AG04449 (cell line): Measurements from ENCODE around the gene GLOD5.

Experiments used
- CTCF ChIA-PET: fragments of 350-600 bp; formaldehyde crosslinking; extraction: SDS; loops from one replicate; lab custom pipeline; 2021; ENCODE audit warnings: antibody characterized with exemption; lab: Yijun Ruan, JAX
- POLR2A ChIA-PET: fragments of 400-600, 350-600 bp; formaldehyde crosslinking; extraction: SDS; loops from one replicate; lab custom pipeline; 2020; ENCODE audit warnings: antibody characterized with exemption, inconsistent platforms; lab: Yijun Ruan, JAX
- DNase-seq: peaks from one replicate; pipeline ENCODE4 v3.0.0-alpha.2; 2010; ENCODE audit warnings: low read depth, low spot score
- H3K4me3 ChIP-seq: 2 replicates; pipeline ENCODE4 v1.5.1; 2011; ENCODE audit warnings: low read depth, mild to moderate bottlenecking, control low read depth, low read length
- CTCF ChIP-seq: IDR thresholded peaks from one replicate; pipeline ENCODE4 v1.5.1; 2011; ENCODE audit warnings: mild to moderate bottlenecking, moderate library complexity, low read length, control low read depth, inconsistent platforms; ENCODE audit not compliant: insufficient read depth; ENCODE audit errors: missing control alignments

GLOD5 gene

DNA sequence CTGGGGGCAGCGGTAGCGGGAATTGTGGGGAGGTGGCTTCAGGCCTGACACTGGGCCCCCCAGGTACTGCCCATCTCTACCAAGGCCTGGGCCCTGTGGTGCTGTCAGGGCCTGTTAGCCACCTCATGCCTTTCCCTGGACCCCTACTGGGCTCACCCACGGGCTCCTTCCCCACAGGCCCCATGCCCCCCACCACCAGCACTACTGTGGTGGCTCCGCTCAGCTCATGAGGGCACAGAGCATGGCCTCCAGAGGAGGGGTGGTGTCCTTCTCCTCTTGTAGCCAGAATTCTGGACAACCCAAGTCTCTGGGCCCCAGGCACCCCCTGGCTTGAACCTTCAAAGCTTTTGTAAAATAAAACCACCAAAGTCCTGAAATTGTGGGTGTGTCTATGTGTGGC is 32.4 kb downstream of the GLOD5 start:
- no peak for TF ChIP-seq CTCF
- ChIA-PET CTCF (no interaction called here), POLR2A (no interaction called here)
- no peak overlapping the region for H3K4me3 ChIP-seq
- no peak for DNase-seq

DNA sequence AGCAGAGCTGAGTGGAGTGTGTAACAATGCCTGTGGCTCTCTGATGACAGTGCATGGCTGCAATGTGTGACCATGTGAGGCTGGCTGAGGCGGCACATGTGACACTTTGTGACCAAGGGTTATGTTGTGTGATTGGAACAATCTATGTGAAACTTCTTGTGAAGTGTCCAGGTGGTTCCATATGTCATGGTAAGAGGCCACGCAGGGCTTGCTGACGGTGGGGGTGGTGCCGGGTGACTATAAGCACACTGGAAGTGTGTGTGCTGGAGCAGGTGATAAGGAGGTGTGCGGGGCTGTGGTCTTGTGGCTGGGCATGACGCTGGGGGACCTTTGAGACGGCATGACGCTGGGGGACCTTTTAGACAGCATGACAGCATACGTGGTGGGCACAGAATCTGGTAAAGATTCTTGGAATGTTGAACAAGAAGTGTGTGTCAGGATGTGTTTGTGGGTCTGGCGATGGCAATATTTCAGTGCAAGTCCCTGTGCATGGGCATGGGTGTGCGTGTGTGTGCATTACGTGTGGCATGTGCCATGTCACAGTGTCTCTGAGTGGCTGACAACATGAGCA is 32.9 kb downstream of the GLOD5 start:
- no peak overlapping the region for H3K4me3 ChIP-seq
- ChIA-PET CTCF (no interaction called here), POLR2A (no interaction called here)
- no peak for DNase-seq
- TF ChIP-seq CTCF = no peak

DNA sequence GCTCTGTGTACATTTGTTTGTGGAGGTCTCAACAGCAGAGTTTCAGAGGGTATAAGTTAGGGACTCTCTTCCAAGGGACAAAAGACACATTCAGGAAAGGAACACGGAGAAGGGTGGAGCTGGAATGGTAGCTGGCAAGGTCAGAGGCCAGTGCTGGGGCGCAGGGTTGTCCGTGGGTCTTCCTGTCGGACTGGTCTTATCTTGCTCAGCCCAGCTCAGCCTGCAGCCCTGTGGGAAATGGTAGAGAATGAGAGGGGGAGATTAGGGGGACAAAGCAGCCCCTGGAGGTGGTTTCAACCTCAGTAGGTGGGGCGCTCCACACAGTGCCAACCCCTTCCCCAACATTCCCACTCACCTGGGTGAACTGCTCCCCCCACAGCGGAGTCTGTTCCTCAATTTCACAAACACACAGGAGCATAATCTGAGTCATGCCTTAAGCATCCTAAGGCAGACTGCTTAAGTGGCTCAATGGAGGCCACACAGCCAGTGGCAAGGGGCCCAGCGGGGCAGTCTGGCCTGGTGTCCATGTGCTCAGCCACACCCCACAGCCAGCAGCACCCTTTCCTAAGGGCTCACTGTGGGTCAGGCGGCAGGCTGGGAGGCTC is 33.5 kb downstream of the GLOD5 start:
- no peak overlapping the region for H3K4me3 ChIP-seq
- CTCF ChIA-PET = no interaction called here
- POLR2A ChIA-PET = no interaction called here
- no peak for TF ChIP-seq CTCF
- peak; percentile 10 for DNase-seq

DNA sequence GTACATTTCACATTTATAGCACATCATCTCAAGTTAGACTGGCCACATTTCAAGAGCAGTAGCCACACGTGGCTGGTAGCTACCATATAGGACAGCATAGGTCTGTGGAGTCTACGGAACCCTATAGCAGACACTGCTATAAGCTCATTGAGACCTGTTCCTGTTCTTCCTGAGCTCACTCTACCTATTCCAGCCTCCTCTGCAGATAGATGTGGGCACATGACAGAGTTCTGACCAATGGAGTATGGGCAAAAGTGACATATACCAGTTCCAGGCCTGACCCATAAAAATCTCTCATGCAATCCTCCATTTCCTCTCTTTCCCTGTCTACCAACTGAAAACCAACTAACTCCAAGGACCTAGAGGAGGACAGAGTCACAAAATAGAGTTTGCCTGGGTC is 36.8 kb downstream of the GLOD5 start:
- DNase-seq = no peak
- H3K4me3 ChIP-seq = no peak overlapping the region
- ChIA-PET CTCF (no interaction called here), POLR2A (no interaction called here)
- no peak for TF ChIP-seq CTCF

DNA sequence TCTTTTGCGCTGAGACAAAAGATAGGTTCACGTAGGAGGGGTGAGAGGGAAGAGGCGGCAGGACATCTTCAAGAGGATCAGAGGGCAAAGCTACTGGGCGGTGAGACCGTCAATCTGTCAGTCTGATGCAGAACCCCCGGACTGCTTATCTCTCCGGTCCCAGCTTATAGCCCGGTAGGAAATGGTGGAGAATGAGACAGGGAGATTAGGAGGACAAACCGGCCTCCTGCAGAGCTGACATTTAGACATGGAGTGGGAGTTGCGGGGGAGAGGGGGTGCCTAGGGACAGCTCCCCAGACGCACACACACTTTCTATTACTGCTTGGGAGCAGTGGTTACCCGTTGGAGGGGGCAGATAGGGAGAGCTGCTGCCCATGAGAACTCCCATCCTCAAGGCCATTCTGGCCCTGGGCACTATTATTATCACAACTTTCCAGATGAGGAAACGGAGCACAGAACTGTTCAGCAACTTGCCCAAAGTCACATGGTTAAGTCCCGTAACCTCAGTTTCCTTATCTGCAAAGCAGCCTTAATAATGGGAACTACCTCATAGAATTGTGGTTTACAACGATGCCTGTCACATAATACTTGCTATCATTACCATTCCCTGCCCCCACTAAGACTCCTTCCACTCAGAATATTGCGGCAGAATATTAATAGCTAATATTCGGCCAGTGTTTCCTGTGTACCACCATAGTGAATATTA is 39.2 kb downstream of the GLOD5 start:
- H3K4me3 ChIP-seq = peak overlapping the region; percentile 73
- TF ChIP-seq CTCF = no peak
- DNase-seq = no peak
- POLR2A ChIA-PET = no interaction called here
- CTCF ChIA-PET = no interaction called here

GRCh38 chrX:48801280-48802088 is 39.9 kb downstream of the GLOD5 start, which contains the start of gene HDAC6:
TSS of gene HDAC6 (plus strand) at chrX:48802067. CDS start at chrX:48802693, 626 bp downstream.
- POLR2A ChIA-PET = no interaction called here
- peak; percentile 86 for DNase-seq
- CTCF ChIA-PET = no interaction called here
- peak within 1 kb of the TSS; percentile 73 for H3K4me3 ChIP-seq
- no peak for TF ChIP-seq CTCF
